ENCODE results near the gene ATP5F1A.
A peak's percentile ranks its signal among the peaks of the same experiment; 100 is the strongest.
"Not testable (repeated sequence)": the region's sequence is repeated elsewhere in the genome, so short reads cannot be mapped to it uniquely, and the experiment has no call there.

ATP5F1A gene

GRCh38 chr18:46097801-46098615 lies at the start of gene ATP5F1A:
Gene ATP5F1A, minus strand, starts transcription at chr18:46098296. Its CDS starts 65 bp downstream, at chr18:46098231.
- peak; percentile 78 to 80 for DNase-seq (ENCODE audit: low read depth in 2 of 2)

- no peak for DNase-seq (ENCODE audit: low read depth in 2 of 2)
Observed at GRCh38 chr18:46141199-46141598, 43.1 kb upstream of the ATP5F1A start.

- no peak for DNase-seq (ENCODE audit: low read depth in 2 of 2)
Observed at GRCh38 chr18:46140173-46140572, 42.1 kb upstream of the ATP5F1A start.

- no peak for DNase-seq (ENCODE audit: low read depth in 2 of 2)
Observed at GRCh38 chr18:46134920-46135675, 37.0 kb upstream of the ATP5F1A start.

GRCh38 chr18:46133534-46133933 lies 35.4 kb upstream of the ATP5F1A start:
- DNase-seq (ENCODE audit: low read depth in 2 of 2), result no peak

GRCh38 chr18:46130549-46130948 lies 32.5 kb upstream of the ATP5F1A start:
- not testable (repeated sequence) for DNase-seq (ENCODE audit: low read depth in 2 of 2)

GRCh38 chr18:46130061-46130460 lies 32.0 kb upstream of the ATP5F1A start:
- DNase-seq (ENCODE audit: low read depth in 2 of 2), result no peak

- not testable (repeated sequence) for DNase-seq (ENCODE audit: low read depth in 2 of 2)
Observed at GRCh38 chr18:46126625-46127024, 28.5 kb upstream of the ATP5F1A start.

- DNase-seq (ENCODE audit: low read depth in 2 of 2), result no peak
Observed at GRCh38 chr18:46113751-46114150, 15.7 kb upstream of the ATP5F1A start.

- no peak for DNase-seq (ENCODE audit: low read depth in 2 of 2)
Observed at GRCh38 chr18:46110406-46110805, 12.3 kb upstream of the ATP5F1A start.

- DNase-seq (ENCODE audit: low read depth in 2 of 2), result no peak
Observed at GRCh38 chr18:46109386-46109785, 11.3 kb upstream of the ATP5F1A start.

GRCh38 chr18:46104128-46104911 lies 6.2 kb upstream of the ATP5F1A start, which contains the start of gene HAUS1:
Gene HAUS1, plus strand, starts transcription at chr18:46104385. Its CDS starts 27 bp downstream, at chr18:46104412.
- peak; percentile 59 to 78 for DNase-seq (ENCODE audit: low read depth in 2 of 2)

- no peak for DNase-seq (ENCODE audit: low read depth in 2 of 2)
Observed at GRCh38 chr18:46099463-46099862, 1.4 kb upstream of the ATP5F1A start.

GRCh38 chr18:46098616-46098933 lies 479 bp upstream of the ATP5F1A start:
- DNase-seq (ENCODE audit: low read depth in 2 of 2), result no peak

- DNase-seq (ENCODE audit: low read depth in 2 of 2), result no peak
Observed at GRCh38 chr18:46097431-46097800, 680 bp downstream of the ATP5F1A start.

- no peak for DNase-seq (ENCODE audit: low read depth in 2 of 2)
Observed at GRCh38 chr18:46096651-46097300, 1.3 kb downstream of the ATP5F1A start.

GRCh38 chr18:46095532-46095931 lies 2.6 kb downstream of the ATP5F1A start:
- DNase-seq (ENCODE audit: low read depth in 2 of 2), result no peak

- DNase-seq (ENCODE audit: low read depth in 2 of 2), result not testable (repeated sequence)
Observed at GRCh38 chr18:46088501-46088900, 9.6 kb downstream of the ATP5F1A start.

GRCh38 chr18:46084431-46084830 lies 13.7 kb downstream of the ATP5F1A start:
- no peak for DNase-seq (ENCODE audit: low read depth in 2 of 2)

- no peak for DNase-seq (ENCODE audit: low read depth in 2 of 2)
Observed at GRCh38 chr18:46080156-46080555, 17.9 kb downstream of the ATP5F1A start.

- DNase-seq (ENCODE audit: low read depth in 2 of 2), result no peak
Observed at GRCh38 chr18:46079336-46079735, 18.8 kb downstream of the ATP5F1A start.

All from stimulated activated CD4-positive, alpha-beta T cell treated with anti-CD3 and anti-CD28 coated beads, Interleukin-15, amount 100 ng/mL, for 48 hours (primary cell).